Stimulated activated CD8-positive, alpha-beta memory T cell treated with anti-CD3 and anti-CD28 coated beads, Interleukin-12 subunit alpha, Interleukin-12 subunit beta, amount 100 ng/mL, for 1 hour (primary cell): Measurements from ENCODE around the gene PHF1.

ENCODE experiments used
- DNase-seq: peaks from one replicate; pipeline ENCODE4 v3.0.0-alpha.2; 2020; ENCODE audit warnings: low read depth

Gene PHF1

DNA sequence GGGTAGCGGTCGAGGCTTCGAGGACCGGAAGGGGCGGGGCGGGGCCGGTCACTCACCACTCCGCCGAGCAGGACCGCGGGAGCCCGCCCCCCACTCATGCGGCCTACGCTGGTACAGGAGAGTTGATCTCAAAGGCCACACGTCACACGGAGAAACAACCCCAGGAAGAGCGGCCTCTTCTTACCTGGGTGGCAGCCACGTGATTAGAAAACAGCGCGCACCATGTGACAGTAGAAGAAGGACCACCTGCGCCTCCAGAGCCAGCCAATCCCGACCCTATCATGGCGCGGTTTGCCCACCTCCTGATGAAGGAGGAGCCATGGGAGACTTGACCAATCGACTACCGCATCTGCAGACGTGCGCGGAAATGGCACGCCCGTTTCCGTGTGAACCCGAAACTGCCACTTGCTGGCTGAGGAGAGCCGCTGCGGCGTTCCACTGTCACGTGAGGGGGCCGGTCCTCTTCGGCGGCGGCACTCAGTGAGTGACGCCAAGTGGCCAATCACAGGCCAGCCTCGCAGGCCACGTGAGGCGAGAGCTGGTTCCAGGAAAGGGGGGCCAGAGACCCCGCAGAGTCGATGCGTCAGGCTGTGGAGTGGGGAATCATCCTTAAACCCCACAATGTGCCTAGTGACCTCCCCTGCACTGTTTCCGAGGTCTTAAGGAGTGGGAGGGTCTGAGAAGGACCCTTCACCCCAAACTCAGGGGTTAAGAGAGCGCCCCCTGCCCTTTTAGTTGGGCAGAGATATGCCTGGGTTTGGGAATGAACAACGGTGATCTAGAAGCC, 7.3 kb downstream of the PHF1 start, which contains the start of gene CUTA:
Gene CUTA (minus strand): TSS at position 205 of the 787 bp plus-strand sequence. CDS start 107 bp downstream, at position 98.
- DNase-seq, result peak; percentile 98

DNA sequence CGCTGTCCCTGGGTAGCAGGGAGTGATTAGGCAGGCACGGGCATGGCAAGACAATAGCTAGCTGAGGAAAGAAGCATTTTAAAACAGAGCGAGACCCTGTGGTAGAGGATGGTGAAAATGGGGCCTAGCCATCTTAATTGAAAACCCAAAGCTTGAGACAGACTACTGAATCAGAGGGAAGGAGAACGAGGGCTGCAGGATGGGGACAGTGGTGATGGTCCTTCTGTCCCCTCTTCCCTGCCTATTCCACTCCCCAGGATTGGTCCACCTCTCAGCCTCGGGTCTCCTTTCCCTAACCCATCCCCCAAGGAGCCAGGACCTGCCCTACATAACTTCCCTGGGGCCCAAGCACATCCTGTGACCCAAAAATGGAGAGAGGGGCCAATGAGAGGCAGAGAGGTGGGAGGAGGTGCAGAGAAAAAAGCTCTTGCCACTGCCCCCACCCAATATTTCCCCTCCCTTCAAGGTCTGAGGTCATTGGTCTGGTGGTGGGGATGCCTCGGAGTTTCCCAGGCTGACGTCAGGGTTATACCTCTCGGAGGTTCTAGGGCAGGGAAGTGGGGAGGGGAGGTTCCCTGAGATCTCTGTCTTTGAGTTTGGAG, 8.0 kb downstream of the PHF1 start:
- no peak for DNase-seq

DNA sequence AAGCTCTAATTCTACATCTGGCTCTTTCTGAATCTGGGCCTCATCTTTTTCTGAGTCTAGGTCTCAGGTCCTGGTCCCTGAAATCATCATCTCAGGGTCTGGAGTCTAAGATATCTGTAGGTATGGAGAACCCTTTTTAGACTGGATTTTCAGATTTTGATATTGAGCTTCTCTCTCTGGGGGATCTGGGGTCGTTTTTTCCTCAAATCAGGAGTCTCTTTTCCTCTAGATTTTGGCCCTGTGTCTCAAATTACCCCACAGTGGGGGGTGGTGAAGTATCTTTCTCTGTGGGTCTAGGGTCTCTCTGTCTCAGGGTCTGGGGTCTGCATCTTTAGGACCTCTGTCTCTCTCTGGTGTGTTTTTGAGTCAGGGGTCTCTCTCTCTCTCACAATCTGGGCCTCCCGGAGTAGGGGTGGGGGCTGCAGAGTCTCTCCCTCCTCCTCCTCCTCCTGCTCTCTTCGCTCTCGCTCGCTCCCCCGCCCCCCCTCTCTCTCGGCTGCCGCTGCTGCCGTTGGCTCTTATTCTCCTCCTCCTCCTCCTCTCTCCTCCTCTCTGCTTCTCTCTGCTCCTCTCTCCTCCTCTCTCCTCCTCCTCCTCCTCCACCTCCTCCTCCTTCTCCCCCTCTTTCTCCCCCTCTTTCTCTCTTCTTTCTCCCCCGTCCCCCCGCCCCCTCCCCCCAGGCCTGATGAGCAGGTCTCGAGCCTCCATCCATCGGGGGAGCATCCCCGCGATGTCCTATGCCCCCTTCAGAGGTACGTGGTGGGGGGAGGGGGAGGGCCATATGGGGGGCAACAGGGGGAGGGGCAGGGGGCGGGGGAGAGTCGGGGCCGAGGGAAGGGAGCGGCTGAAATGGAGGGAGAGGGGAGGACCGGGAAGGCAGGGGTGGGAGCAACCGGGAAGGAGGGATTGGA, 9.0 kb downstream of the PHF1 start, which contains the start of gene SYNGAP1:
Gene SYNGAP1 (plus strand): TSS at position 486 of the 911 bp plus-strand sequence. CDS start 200 bp downstream, at position 686.
- DNase-seq, result no peak

DNA sequence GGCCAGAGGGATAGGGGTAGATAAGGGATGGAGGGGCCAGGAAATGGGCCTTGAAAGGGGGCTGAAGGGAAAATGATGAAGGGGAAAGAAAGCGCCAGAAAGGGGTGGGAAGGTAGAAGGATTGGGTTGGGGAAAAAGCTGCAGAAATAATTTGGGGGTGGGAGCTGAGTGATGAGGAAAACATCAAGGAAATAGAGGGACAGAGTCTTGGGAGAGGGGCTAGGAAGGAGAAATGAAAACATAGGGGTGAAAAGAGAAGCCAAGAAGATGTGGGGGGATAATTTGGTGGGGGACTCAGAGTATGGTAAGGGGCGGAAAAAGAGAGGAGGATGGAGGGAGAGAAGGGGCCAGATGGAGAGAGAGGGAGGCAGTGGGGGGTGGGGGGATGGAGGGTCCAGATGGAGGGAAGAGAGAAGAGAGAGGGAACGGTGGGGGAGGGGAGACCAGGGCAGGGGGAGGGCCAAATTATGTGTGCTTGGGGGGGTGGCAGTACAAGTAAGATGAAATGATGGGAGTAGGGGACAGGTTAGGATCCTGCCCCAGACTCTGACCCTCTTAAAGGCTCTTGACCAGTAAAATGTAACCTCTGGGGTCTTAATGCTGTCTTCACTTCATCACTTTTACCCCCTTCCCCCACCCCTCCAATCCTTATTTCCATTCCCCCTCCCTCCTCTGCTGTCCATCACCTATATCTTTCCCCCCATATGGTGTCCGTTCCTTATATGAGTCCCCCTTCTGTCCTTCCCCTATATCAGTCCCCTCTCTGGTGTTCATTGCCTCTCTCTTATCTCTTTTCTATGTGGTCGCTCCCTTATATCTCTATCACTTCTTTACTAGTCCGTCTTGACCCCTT, 9.9 kb downstream of the PHF1 start:
- no peak for DNase-seq

DNA sequence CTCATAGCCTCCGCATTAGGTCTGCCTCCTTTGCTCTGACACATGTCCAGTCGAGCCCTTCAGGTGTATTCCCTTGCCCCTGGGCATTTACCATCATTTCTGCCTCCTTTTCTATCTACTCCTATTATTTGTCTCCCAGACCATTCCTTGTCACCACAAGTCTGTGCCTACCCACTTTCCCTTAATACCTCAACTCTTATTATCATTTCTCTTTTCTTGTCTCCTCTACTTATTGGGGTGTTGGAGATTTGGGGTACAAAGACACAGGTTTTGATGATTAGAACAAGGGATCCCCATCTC, 10.5 kb downstream of the PHF1 start:
- DNase-seq, result no peak

DNA sequence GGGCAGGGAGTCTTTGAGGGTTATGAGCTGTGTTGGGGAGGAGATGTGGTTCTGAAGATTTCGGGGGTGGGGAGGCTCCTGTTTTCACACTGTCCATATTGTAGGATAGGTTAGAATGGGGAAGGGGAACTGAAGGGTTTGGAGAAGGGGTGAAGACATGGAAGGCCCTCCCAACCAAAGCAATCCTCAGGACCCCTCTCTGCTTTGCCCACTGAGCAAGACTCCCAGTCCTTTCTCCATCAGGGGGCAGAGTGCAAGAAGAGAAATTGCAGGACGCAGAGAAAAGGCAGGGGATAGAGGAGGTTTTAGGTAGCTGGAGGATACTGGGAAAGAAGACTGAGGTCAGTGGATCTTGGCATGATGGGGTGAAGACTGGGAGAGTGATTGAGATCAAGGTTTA, 13.0 kb downstream of the PHF1 start:
- DNase-seq, result no peak

DNA sequence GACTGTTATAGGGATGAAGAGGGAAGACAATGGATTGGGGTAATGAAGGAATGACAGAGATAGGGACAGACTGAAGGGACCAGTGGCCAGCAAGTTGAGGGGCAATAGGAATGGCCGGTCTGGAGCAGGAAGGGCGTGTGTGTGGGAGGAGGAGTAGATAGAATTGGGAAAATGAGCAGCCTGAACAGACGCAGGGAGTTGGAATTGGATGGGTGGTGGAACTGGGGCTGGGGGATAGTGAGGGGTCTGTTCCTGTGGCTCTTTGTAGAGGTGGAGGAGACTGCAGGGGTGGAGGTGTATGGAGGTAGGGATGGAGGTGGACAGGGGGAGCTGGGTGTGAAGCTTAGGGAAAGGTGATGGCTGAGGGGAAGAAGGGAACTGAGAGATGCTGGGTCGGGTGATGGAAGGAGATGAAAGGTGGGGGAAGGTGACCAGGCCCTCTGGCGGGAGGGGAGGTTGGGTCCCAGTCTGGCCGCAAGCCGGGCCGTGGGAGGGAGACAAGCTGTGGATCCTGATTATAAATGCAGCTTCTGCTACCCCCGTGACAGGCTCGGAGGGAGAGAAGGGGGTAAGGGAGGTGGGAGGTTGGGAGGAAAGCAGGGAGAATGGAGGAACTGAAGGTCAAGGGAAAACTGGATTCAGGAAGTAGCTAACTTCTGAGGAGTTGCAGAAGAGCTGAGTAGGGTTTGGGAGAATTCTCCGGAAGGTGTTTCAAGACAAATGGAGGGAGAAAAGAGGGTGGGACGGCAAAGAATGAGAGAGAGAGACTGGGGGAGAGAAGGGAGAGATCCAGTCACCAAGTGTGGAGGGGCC, 14.2 kb downstream of the PHF1 start:
- no peak for DNase-seq

DNA sequence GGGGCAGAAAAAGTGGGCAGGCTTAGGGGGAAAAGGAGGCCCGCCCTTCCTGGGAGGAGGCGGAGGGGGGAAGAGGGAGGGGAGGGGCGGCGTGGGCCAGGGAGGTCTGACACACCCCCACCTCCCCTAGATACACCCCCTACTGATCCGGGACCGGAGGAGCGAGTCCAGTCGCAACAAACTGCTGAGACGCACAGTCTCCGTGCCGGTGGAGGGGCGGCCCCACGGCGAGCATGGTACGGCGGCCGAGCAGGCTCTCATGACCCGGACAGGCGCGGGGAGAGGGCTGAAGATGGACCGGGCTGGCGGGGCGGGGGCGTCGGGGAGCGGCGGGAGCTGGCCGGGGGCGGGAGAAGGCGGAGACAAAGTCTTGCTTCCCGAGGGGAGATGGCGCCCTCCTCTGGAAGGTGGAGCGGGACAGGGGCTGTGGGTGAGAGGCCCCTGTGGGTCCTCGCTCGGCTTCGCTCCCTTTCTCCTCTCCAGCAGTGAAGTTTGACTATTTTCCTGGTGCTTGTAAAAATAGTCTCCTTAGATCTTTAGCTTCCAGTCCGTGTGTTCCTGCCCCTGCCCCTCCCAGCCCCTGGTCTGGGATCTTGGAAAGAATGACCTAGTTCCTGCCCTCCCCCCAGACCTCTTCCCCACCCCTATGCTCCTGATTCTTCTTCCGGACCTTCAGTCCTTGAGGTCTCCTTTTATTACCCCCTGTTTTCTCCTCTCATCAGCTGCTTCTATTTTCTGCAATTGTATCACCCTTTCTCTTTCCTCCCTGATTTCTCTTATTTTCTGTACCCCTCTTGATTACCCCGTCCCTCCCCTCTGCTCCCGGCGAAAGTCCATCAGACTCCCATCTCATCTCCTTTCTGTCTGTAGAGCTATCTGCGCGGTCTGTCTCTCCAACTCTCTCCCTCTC, 15.1 kb downstream of the PHF1 start:
- DNase-seq, result peak; percentile 71

DNA sequence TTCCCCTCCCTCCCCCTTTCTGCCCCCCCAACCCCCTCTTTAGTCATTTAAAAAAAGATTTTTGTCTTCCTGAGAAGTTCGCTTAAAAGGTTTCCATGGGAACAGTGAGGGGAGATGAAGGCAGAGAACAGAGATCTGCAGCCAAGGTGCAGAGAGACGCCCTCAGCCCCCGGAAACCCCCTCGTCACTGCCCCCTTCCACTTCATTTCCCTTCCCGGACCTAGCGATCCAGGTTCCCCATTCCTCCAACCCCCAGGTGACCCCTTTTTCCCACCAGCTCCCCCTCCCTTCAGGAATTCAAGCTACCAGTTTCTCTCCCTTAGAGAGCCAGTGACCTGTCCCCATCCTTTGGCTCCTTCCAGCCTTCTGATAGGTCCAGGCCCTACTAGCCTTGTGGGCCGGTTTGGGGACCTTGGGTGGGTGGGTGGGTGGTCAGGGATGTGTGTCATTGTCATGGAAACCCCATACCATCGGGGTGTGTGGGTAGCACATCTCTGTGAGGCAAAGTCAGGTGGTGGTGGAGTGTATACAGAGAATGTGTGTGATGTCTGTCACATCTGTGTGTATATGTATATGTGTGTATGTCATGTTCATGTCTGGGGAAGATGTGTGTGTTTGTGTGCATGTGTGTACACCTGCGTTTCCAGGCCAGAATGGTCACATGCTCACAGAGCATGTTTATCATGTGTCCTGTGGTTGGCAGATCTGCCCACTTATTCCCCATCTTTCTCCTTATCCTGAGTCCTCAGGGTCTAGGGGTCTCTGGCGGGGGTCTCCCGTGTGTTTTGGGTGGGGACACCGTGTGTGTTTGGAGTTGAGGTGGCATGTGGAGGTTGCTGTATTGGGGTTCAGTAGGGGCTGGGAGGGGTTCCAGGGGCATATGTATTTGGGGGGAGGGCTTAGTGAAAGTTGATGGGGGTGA, 16.0 kb downstream of the PHF1 start:
- no peak for DNase-seq

DNA sequence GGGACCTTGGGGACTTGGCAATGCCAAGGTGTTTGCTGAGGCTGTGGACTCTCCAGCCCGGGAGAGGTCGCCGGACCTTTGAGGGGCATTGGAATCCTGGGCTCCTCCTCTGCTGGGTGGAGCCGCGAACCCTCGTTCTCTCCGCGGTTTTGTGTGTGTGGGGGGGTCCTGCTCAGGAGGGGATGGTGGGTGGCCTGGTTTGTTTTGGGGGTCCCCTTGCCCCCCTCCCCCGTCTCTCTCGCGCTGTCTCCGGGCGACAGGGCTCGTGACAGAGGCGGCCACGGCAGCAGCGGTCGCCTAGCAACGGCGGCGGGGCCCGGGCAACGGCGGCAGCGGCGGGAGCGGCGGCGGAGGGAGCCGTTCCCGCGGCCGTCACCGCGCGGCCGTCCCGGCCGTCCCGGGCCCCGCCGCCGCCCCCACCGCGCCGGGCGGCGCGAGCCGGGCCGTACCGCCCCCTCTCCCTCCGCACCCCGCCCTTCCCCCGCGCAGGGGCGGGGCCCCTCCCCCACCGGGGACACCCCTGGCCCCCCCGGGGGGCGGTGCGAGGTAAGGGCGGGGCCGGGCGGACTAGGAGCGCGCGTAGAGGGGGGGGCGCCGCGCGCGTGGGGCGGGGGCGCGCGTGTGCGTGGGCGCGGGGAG, 16.9 kb downstream of the PHF1 start:
- DNase-seq, result no peak

DNA sequence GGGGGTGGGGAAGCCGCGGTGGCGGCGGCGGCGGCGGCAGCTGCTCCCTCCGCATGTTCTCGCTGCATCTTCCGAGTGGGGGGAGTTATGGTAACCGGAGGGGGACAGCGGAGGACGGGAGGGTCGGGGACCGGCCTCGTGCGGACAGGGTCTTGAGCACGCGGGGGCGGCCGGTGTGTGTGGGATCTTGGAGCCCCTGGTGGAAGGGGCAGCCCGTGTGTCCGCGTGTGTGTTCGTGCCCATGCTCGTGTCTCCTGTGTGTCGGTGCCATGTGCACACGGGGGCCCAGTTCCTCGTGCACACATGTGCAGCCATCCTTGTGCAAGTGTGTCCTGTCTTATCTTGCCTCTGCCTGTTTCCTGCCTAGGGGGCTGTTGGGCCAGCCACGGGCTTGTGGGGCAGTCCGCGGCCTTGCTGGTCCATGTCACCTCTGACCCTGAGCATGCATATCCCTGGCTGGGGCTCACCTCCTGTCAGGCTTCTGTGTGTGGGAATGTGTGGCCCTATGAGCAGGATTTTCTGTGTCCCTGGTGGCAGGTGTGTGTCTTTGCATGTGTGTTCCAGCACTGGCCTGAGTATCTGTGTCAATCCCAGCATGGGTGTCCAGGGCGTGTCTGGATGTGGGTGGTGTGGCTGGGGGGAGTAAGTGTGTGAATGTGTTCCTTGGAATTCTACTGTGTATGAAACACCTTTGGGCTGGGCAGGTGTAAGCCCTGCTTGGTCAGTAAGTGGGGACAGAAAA, 17.6 kb downstream of the PHF1 start:
- DNase-seq, result no peak

DNA sequence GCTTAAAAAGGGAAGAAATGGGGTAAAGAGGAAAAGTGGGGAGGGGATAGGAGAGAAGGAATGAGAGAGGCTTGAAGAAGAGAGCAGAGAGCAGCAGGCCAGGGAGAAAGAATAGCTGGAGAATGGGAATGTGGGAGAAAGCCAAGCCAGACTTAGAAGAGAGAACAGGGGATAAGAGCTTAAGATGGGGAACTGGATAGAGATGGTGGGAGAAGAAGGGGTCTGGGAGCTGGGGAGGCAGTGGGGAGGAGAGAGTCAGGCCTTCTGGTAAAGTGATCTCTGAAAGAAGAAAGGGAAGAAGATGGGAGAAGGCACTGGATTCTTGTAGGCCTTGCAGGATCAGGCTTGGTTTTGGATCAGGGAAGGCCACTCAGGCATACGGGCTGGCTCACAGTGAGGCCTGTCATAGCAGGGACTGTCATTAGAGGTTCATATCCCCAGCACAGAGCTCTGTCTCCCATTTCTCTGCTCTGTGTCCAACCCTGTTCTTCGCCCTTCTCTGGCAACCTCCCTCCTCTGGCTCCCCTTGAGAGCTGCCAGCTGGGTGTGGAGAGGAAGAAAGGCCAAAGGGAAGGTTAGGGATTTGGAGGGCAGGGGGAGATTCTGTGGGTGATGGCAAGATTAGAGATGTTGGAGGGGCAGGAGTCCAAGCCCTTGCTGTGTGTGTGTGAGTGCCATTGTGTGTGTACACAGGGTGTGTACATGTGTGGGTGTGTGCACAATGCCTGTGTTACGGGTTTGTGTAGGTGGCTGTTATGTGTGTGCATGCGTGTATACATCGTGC, 18.3 kb downstream of the PHF1 start:
- no peak for DNase-seq

DNA sequence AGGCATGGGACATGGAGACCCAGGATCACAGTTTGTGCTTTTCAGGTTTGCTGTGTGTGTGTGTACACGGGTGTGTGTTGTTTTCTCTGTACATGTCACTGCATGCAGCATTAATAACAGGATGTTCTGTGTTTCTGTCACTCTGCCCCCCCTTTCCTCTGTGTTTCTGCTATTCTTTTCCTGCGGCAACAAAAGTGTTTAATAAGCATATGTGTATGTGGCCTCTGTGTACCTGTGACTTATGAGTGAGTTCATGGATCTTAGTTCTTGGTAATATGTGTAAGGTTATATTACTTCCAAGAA, 18.9 kb downstream of the PHF1 start:
- no peak for DNase-seq

DNA sequence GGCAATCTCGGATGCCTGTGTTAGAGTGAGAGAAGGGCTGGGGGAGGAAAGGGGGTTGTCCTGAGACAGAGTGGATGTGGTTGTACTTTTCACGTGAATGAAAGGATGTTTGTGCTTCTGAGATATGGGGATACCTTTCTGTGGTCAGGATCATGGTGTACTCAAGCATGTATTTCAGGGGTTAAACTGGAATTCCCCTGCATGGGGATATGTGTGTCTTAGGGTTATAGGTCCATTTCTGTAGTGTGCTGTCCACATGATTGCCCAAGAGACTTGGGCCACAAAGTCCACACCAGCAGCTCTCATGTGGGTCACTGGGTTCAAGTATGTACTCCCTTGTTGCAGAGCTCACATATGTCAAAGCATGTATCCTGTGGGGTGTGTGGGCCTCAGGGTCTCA, 19.5 kb downstream of the PHF1 start:
- no peak for DNase-seq

DNA sequence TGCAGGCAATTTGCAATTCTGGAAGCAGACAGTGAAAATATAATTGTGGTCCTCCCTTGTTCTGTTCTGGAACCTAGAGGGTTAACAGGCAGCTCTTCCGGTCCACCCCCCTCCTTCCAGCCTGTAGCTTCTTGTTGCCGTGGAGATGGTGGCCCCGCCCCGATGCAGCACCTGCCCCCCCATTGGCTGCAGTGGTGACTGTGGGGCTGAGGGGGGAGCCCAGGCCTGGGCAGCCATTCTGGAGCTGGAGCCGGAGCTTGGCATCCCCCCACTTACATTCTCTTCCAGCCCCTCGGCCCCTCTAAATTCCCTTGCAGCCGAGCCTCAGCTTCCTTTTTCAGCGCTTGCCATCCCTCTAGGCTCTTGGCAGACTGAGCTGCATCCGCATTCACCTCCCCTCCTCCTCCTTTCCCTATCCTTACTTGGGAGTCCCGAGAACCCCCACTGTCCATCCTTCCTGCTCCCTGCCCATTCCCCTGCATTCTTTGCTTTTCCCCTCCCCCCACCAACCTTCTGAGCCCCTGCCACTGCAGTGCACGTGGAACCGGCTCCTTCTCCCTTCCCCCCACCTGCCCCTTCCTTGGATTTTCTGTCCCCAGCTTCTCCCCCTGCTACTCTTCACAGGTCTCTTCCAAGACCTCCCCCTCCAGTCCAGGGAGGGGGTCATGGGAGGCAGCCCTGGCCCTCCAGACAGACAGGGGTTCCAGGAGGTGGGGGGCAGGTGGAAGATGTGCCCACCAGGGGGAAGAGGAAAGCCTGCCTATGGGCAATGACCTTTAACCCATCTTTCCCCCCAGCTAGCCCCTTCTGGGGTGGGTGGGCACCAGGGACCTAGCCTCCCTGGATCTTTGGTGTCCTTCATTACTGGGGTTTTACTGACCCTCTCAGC, 20.4 kb downstream of the PHF1 start:
- peak; percentile 72 for DNase-seq
